Activated CD4-positive, CD25-positive, alpha-beta regulatory T cell (primary cell): ENCODE measurements around the gene AGPAT4.
"Not testable (repeated sequence)": the region's sequence is repeated elsewhere in the genome, so short reads cannot be mapped to it uniquely, and the experiment has no call there.

Source experiments
- DNase-seq, 4 experiments: peaks; one replicate each; lab custom pipeline; 2025; lab: John Stamatoyannopoulos, UW

The AGPAT4 gene

DNA sequence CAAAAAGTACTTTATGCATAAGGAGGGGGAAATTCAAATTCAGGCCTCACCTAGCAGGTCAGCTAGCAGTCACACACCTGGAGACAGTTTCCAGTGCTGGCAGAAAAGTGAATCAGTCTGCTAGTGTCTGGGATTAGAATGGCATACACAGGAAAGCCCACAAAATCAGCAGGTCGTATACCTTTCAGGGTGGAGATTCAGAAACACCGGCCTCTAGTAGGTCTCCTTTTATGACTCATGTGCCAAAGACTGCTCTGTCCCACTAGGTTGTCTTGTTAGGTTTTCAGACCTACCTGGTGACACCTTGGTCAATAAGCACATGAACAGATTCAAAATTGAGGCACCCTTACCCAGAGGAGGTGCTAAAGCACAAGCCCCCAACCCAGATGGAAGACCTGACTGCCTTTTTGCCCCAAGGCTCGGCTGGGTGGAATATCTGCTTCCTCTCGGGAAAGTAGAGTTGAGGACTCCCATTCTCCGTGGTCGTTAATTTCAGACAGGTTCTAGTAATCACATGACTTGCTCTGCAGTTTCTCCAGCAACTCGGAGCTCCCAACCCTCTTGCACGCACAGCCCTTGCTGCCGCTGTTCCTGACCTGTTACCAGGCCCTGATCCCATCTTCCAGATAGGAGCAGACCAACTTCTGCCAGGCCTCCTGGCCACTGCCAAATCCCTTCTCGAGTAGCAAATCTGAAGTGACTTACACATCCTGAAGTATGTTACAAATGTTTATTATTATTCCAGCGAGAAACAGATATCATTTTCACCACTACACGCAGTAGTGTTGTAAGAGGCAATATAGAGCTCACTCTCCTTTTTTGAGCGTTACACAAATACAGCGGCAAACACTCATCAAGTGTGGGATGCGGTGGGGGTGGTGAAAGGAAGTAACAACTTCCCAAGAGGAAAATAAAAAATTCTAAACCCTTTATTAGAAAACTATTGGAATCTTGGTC is 46.6 kb downstream of the AGPAT4 start:
- DNase-seq, result no peak

DNA sequence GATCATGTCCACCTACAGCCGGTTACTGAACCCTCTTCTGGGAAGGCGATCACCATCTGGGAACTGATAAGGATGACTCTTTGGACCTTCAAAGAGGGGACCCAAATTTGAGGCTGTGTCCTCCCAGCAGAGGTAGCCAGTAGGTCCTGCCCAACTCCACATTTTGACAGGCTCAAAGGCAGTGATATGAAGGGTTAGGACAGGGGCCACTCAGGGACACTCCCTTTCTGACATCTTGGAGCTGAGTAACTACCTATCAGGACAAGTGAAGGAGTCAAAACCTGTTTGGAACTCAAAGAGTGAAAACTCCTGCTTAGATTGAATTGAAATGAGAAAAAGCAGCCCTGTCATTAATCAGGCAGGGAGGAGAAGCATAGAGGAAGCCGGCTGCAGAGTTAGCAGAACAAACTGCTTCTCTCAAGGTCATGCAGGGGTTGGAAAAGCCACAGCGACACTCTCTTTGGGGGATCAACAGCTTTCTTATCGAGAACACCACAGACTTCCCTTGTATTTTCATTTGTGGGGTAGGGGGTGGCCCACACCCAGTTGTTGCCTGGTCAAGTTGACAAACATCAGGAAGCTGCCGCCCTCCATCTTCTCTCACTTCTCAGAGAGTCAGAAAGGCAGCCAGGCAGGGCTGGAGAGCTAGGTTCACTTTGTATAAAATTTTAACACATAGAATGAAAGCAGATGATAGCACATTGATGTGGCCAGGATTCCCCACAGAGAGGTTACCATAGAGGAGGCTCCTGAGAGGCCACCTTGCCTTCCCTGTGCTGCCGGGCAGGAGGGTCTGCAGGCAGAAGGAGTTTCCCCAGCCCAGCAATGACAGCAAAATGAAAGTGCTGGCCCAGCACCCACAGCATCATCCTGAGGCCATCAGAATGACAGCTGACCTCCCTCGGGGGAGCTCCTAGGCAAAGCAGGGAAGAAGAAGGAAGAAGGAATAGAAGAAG is 47.6 kb downstream of the AGPAT4 start:
- no peak for DNase-seq

DNA sequence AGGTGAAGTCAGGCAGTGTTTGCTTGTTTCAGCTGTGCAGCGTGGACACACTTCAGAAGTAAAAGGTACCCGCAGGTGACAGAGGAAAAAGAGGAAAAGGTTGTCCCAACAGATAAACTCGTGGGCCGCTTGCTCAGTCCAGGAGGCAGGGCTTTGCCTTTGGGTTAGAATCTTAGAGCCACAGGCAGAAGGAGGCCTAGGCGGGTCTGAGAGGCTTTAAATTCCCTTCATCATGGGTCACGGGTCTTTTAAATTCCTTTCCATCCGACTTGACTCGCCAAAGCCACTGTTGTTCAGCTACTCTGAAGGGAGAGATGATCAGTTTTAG is 48.2 kb downstream of the AGPAT4 start:
- no peak for DNase-seq

DNA sequence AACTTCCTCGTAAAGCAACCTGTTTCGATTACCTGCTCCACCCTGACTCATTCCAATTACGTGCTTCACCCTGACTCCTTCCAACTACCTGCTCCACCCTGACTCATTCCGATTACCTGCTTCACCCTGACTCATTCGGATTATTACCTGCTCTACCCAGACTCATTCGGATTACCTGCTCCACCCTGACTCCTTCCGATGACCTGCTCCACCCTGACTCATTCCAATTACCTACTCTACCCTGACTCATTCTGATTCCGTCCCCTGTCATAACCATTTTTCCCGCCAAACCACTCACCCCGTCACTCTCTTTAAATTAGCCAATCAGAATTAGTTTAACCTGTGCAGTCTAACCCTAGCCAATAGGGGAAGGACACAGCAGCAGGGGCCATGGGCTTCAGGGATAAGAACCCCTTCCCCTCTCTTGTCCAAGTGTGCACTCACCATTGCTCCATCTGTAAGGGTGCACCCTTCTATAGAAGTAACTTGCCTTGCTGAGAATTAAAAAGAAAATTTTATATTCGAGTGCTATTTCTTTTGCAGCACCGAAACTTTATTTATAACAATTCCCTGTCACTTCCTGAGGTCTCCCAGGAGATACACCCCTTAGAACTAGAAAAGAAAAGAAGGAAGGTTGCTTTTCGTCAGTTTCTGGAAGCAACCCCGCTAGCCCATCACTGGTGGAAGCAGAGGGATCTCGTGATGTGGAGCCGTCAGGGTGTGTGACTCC is 48.7 kb downstream of the AGPAT4 start:
- DNase-seq, result not testable (repeated sequence)

DNA sequence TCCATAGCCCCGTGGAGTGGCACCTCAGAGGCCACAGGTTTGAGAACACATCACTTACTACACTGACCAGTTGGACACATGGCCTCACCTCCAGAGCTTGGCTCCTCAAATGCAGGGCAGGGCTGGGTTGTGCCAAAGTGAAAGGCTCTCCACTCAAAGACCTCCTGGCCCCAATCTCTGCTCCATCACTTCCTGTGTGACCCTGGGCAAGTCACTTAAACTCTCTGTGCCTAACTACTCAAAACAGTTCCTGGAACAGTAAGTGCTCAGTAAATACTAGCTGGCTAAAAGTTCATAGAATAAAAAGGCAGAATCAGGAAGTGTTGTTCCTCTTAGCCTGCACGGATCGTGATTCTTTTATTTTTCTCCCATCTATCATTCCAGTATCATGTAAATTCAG is 50.2 kb downstream of the AGPAT4 start:
- no peak for DNase-seq

DNA sequence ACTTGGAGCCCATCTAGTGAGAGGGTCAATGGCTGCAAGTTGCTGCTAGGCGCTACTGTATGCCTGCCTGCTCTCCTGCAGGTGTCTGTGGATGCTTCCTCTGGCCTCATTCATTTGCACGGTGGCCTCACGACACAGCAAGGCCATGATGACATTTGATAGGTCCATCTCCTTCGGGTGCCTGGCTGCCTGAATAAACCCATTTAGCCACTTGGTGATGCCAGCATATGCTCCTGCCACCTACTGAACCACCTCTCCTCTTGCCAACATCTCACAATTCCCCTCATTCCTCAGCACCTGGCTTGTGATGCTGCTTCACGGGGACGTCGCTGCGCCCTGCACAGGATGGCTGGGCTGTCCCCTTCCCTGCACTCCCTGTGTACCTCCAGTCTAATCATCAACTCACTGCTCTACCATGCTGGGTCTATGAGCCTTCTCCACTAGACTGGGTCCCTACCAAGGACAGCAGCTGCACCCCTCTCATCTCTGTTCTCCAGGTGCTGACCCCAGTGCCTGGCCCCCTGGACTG is 51.1 kb downstream of the AGPAT4 start:
- DNase-seq, result no peak

DNA sequence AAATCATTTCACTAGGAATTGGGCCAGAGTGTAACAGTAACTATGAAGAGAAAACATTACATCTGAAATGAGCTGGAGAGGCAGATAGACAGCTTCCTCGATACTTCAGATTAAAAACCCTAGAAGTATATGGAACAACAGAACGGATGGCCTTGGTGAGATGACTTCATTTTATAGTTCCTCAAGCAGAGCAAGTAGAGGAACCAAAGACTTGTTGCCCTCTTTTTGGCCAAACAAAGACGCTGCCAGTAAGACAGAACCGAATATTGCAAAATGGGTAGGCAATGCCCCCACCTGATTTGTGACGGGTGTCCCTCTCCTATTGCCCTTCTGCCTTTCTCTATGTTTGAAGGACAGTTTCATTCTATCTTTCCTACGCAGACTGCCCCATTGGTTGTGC is 53.5 kb downstream of the AGPAT4 start:
- no peak for DNase-seq

DNA sequence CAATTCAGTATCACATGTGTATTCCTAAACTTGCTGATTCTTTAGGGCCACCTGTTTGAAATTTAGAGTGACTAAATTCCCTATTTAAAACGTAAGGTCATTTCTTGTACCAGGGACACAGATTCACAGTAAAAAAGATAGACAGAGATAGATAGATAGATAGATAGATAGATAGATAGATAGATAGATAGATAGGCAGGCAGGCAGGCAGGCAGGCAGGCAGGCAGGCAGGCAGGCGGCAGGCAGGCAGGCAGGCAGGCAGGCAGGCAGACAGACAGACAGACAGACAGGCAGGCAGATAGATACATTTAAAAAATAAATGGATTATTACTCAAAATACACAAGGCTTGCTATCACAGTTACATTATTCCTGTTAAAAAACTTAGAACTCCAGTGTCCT is 54.2 kb downstream of the AGPAT4 start:
- no peak for DNase-seq

DNA sequence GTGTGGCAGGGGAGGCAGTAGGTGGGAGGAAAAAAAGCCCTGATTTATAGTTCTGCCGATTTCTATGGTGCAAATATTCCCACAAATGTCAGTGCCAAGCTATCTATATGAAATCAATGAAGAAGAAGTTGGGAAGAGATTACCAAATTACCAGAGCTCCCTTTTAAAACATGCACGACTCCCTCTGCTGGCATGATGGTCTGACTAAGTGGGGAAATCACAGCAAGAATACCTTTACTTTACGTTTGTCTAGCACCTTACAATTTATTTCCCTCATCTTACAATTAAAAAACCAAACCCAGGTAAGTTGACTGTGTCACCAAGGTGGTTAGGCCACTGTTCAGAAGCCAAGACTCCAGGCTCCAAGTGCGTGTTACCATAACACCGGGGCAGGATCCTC is 55.6 kb downstream of the AGPAT4 start:
- no peak for DNase-seq

DNA sequence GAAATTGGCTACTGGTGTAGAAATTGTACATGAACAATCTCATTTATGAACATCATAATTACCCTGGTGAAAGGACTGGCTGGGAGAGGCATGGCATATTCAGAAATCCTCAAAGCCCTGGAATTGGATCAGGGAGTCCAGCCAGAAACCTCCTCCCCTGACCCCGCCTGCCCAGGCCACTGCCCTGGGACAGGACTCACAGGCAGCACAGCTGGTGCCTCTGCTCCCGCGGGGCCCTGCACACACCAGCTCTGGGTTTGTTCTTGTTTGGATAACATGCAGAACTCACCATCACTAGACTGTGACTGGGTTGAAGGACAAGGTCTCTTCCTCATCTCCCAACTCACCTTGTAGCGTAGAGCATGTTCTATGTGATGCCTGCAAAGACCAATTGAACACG is 56.2 kb downstream of the AGPAT4 start:
- DNase-seq, result no peak

DNA sequence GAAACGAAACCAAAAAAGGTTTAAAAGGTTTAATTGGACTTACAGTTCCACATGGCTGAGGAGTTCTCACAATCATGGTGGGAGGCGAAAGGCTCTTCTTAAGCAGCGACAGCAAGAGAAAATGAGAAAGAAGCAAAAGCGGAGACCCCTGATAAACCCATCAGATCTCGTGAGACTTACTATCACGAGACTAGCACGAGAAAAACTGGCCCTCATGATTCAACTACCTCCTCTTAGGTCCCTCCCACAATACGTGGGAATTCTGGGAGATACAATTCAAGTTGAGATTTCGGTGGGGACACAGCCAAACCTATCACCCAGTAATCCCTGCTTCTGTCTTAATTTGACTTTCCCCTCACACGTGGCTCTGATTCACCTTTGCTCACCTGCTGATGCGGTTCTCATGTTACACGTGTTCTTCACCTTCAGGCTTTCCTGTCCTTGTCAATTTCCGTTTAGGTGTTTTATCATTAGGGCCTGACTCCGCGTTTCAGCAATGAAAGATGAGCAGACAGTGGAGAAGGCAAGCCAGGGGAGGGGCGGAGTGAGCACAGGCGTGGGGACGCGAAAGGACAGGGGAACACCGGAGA is 57.1 kb downstream of the AGPAT4 start:
- no peak for DNase-seq

DNA sequence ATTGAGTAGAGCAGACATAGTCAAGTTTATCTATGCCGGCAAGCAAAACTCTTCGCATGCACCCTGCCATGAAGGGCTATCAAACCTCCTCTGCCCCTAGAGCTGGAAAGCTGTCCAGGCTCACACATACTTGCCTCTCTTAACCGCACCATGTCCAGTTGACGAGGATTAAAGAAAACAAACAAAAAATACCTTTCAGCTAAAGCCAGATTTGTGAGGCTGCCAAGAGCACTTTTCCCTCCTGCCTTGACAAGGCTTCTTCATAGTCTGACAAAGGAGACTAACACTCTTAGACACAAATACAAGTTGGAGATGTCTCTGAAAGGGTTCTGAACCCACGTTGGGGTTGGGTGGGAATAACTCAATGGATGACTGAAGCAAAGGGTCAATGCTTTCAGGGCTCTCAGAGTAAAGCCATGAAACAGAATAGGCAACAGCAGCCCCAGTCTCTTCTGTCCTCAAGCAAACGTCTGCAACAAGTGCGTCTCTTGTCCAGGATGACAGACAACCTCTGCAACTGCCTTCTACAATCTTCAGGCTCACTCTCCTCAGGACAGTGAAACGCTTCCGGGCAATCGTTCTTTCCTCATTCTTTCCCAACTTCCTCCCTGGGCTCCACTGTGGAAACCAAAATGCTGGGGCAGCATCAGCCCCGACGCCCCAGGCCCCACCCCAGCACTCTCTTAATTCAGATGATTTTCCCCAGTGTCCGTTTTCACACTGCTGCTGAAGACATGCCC is 57.8 kb downstream of the AGPAT4 start:
- no peak for DNase-seq

DNA sequence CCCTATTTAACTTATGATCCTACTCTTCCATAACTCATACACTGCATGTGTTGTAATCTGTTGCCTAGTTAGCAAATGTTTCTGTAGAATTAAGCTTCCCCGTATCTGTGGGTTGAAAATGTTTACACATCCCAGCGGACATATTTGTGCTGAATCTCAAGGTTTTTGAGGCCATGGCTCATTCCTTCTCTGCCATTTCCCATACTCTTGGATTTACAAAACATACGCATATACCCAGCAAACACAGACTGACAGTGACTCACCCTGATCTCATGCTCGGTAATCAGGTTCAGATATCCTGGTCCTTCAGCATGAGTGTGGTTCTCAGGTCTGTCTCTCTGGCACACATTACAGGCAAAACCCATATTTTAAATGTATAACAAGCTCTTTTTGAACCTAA is 58.7 kb downstream of the AGPAT4 start:
- DNase-seq, result no peak

DNA sequence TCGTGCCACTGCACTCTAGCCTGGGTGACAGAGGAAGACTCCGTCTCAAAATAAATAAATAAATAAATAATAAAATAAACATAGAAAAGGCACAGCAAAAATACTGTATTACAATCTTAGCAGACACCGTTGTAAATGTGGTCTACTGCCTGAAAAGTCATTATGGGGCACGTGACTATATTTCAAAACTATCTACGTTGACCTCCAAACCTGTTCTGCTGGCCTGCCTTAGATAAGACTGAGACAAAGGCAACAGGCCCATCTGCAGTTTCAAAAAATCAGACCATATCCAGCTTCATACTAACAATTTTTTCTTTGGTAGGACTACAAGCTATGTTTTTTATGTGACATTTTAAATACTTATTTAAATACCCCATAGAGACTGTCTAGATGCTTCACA is 59.1 kb downstream of the AGPAT4 start:
- DNase-seq, result no peak

DNA sequence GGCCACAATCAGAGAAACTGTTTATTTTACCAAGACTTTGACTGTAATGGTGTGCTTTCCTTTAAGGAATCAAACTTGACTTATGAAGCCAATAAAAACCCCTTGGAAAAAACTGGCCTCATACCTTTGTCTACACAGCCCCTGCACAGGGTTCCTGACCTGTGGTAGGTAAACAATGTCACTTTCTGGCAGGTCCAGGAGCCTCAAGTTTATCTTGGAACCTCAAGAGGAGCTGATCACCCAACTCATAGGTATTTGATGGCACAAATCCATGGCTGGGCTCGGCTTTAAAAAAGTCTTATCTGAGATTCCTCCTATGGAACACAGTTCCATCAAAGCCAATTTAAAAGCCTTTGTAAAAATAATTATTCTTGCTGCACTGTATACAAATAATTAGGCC is 61.0 kb downstream of the AGPAT4 start:
- DNase-seq, result no peak

DNA sequence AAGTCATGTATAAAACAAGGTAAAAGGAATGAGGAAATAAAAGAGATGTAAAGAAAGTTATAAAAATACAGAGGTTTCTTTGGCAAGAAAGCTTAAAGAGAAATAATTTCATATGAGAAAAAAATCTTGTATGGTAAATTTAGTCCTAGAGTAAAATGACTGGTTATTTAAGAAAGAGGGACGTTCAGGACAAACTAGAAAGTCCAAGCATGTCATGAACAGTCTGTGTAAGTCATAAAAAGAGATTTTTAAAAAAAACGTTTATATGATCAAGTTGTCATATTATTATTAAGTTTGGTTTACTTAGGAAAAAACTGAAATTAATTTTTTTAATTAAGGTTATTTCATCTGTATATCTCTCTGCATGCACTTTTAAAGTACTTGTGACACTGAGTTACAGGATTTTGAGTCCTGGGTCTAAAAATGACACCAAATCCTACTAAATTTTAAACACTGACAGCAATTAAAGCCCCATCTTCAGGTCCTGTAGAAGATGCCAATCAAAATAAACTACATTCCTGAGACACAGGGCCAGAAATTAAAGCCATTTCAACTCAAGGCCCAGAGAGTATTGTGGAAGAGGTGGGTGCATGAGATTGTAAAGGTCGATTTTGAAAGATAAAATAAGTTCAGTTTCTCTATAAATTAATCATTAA is 62.4 kb downstream of the AGPAT4 start:
- DNase-seq, result no peak

DNA sequence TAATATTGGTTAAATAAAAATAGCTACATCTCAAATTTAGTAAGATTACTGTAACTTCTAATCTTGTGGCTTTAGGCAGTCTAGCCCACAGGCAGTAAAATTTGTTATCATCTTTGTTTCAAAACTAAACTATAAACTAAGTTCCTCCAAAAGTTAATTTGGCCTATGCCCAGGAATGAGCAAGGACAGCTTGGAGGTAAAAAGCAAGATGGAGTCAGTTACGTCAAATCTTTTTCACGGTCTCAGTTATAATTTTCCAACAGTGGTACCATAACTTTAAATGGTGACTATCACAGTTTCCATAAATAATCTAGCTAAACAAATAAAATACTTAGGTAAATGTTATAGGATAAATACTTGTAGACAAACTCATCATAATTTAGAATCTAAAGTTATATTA is 63.0 kb downstream of the AGPAT4 start:
- DNase-seq, result no peak

DNA sequence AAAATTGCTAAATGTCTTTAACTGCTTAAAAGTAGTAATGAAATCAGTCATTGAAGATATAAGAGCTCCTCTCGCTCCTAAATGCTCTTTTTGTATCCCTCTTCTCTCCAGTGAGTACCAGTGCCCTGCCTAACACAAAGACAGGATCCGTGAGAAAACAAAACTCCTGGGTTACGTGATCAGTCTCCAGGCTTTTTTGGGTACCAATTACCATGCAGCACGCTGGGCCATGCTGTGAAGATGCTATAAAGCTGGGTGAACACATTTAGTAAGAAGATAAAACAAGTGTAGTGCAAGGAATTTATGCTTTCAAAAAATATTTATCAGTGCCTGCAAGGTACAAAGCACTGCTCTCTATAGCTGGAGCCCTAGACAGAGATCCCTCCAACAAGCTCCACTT is 66.7 kb downstream of the AGPAT4 start:
- no peak for DNase-seq

DNA sequence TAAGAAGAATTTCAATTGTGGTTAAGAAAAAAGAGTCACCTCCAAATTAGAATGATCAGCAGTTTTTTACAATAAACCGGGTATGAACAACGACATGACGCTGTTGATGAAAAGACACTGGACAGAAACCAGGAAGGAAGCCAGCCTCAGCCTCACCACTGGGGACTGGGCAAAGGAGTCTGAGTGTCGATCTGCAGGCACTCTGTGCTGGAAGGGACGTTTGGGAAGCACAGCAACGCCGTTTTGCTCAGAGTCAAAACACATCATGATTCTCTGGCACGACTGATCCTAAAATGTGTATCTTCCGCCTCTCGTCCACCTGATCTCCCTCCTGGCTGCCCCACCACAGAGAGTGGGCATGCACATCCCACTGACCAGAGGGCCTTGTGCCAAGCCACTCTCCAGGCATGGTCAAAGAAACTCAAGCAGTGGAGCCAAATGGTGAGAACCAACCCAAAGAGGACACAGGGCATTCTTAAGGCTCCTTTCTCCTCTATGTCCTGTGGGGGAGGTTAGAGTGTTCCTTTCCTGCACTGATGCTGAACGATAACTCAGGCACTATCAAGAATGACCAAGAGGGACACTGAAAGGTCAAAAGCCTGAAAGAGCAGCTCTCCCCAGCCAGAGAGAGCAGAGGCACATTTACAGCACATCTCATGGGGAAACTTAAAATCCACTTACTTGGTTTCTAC is 68.8 kb downstream of the AGPAT4 start:
- DNase-seq, result no peak
